NCI-H524 treated with DMSO at 0.1 percent for 48 hours (cell line): ENCODE data around the gene HSPD1.

ENCODE experiments used
- DNase-seq: peaks from one replicate; lab custom pipeline; 2025; lab: John Stamatoyannopoulos, UW

Gene HSPD1

DNA sequence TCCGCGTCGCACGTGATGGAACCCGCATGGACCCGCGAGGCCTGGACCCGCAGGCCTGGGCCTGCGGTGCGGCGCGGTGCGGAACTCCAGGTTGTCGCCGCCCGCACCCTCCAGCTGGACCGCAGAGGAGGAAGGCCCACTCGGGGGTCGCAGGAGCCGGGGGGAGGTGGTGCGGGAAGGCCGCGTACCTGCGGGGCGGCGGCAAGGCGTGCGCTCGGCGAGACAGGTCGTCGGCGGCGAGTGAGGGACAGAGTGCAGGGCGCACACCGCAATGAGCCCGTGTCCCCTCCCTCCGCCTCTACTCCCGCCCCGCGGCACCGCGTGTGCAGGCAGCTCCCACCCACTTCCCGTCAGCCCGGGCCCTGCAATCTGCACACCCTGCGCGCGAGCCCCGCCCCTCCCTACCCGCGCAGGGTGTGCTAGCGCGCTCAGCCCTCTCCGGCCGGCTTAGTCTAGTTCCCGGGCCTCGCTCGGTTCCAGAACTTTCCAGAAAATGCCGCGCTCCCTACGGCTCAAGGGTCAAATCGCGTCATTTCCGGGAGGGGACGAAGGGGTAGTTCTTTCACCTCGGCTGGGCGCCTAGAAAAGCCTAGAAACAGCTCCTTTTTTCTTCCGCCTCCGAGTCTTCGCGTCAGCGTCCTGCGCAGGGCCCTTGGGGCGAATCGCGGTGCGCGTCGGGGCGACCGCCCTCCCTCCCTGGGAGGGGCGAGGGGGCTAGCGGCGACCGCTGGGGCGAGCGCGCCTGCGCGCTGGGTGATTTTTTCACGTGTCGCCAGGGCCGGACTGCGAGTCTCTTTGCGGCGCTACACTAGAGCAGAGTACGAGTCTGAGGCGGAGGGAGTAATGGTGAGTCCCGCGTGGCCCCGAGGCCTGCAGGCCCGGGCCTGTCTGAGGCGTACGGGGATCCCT is at the start of gene HSPD1, which contains the start of gene HSPE1:
Gene HSPD1, minus strand, starts transcription at position 247 of the 909 bp plus-strand sequence. CDS start 992 bp downstream, outside the sequence.
Gene HSPE1, plus strand, starts transcription at position 786 of the 909 bp plus-strand sequence. Its CDS starts 58 bp downstream, at position 844.
- DNase-seq = peak; percentile 92

DNA sequence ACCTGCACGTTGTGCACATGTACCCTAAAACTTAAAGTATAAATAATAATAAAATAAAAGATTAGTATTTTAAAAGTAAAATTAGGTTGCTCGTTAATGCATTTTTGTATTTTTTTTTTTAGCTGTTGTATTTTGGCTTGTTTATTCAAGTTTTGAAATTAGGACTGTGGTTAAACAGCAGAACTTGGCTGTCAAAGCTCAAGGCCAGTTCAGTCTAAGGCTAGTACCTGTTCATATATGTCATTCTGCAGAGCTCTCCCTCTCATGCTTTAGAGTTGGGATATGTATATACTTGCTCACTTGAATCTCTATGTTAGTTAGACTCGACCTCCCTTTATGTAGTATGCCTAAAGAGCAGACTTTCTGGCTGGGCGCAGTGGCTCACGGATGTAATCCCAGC is 48.9 kb upstream of the HSPD1 start:
- no peak for DNase-seq

DNA sequence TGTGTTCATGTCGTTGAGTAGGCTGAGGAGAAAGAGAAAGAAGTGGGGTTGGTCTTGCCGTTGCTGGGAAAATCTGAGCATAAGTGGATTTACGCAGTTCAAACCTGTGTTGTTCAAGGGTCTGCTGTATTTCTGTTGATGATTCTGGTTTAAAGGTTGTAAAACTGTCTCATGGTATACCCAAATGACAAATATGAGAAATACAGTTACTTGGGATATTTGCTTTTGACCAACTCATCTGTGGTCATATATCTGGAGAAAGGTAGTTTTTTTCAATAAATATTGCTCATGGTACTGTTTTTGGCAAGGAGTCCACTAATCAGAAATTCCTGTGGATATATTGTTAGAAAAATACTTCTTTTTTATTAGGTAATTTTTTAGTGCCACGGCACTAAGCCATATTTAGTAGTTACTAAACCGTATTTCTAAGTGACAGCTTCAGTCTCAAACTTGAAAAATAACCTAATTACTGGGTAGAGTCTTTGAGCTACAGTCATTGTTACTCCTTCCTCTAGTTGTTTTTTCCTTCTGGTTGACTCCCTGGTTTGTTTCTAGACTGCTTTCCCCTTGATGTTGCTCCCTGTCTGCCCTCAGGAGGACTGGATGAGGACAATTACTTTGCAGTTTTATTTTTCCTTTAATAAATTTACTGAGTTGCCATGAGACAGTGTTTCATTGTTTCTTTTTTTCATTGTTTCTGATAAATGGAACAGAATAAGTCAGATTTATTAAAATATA is 47.7 kb upstream of the HSPD1 start:
- no peak for DNase-seq

GRCh38 chr2:197543206-197543605 is 43.6 kb upstream of the HSPD1 start:
- DNase-seq = no peak

- DNase-seq = no peak
Observed at GRCh38 chr2:197539734-197540133, 40.1 kb upstream of the HSPD1 start.

GRCh38 chr2:197538412-197538811 is 38.8 kb upstream of the HSPD1 start:
- DNase-seq = no peak

GRCh38 chr2:197517150-197517549 is 17.5 kb upstream of the HSPD1 start:
- DNase-seq = no peak

DNA sequence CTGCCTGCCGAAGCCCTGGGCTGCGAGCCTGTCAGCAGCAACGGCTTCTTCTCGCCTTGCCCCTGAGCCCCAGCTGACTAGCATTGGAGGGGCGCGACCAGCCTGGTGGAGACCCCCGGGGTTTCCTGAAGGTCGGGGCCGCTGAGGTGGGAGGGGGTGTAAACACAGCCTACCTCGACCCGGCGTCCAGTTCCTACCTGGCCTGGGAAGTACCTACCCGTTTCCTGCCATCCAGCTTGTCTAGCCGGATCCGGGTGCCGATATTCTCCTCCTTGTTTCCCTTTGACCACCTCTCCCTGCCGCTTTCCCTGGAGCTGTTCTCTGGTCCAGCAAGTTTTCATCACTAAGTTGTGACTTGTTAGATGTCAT is 16.7 kb upstream of the HSPD1 start:
- DNase-seq = no peak

- peak; percentile 82 for DNase-seq
Observed at GRCh38 chr2:197515739-197516392, 16.2 kb upstream of the HSPD1 start, which contains the start of gene MOB4. Gene MOB4, plus strand, starts transcription at chr2:197516066. Its CDS starts 21 bp downstream, at chr2:197516087.

DNA sequence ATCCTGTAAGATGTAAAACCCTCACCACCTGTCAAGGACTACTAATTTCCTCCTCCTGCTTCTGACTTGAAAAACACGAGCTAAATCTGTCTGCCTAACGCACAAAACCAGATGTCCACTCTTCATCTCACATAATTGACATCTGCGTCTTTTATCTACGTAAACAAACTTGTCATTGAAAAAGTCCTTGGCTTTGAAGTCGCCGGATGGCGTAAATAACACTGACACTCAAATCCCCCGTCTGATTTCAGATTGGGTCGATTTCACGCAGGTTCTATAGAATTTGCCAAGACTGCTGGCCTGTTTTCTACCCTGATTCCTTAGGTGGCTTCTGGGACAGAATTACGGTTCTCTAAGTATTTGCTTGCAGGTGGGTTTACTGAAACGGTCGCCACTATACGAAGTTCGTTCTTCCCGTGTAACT is 15.7 kb upstream of the HSPD1 start:
- peak; percentile 94 for DNase-seq

DNA sequence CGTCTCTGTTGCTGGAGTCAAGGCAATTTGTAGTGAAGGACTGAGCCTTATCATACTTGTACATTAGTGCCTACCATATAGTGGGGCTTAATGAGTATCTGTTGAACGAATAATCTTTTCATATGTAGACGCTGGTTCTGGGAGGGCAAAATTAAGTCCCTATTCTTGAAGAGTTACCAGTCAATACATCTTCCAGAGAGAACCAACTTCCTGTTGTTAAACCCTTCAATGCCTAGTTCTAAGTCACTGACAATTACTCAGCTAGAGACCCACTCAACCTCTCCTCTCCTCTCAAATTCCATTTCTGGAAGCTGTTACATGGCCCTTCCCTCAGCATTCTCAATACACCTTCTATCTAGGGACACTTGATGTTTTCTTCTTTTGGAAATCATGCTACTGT is 15.1 kb upstream of the HSPD1 start:
- DNase-seq = peak; percentile 85

- no peak for DNase-seq
Observed at GRCh38 chr2:197513915-197514314, 14.3 kb upstream of the HSPD1 start.

GRCh38 chr2:197506658-197507057 is 7.0 kb upstream of the HSPD1 start:
- no peak for DNase-seq

DNA sequence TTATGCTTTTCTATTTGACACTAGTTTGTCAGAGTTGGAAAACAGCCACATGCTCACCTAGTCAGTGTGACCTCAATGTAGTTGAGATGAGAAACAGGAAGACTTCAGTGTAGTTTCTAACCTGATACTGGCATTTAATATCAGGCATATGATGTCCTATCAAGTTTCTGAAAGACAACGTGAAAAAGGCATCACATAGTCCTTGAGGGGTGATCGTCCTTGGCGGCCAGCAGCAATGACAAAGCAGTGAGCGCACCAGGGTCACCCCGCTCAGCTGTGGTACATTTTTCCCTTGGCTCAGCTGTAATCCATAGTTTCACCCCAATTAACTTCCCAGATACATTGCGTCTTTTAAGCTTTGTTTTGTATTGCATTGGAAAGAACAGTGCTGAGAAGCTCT is 4.9 kb upstream of the HSPD1 start:
- no peak for DNase-seq

GRCh38 chr2:197504000-197504399 is 4.4 kb upstream of the HSPD1 start:
- no peak for DNase-seq

GRCh38 chr2:197502685-197503084 is 3.0 kb upstream of the HSPD1 start:
- no peak for DNase-seq

DNA sequence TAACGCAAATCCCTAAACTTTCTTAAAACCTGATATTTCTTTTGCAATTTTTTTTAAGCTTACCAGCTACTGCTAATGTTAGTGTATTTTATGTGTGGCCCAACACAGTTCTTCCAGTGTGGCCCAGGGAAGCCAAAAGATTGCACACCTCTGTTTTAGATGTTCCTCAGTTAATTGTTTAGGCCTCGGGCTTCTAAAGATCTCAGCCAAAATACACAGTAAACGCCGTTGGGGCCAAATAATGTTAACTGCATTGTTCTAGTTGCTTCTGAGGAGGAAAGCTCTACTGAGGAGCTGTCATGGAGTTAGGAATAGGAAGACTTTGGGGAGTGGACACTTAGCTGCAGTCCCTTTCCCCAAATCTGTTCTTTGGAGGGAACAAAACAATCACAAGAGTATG is 2.6 kb upstream of the HSPD1 start:
- no peak for DNase-seq

DNA sequence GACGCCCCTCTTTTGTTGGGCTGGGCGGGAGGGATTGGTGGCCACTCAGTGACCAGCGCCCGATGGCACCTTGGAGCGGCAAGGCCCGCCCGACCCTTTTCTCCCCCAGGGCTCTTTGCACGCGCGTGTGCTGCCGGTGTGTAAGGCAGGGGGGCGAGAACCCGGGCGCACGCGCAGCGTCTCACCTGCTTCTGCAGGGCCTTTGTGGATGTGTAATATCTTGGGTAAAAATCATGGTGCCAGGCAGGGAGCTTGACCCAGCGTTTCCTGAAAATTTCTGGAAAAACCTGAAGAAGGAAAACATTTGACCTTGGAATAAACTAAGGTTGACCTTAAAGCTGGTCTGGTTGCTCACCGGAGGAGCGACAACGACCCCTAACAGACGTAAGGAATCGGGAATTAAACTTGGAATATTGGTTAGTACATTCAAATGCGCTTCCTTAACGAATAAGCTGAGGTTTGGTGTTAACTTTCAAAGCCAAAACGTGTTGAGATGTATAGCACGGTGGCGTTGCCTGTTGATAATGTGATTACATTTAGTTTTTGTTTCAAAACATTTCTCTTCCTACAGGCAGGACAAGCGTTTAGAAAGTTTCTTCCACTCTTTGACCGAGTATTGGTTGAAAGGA is 977 bp upstream of the HSPD1 start:
- DNase-seq = no peak

- no peak for DNase-seq
Observed at GRCh38 chr2:197498937-197499593, 575 bp downstream of the HSPD1 start.

DNA sequence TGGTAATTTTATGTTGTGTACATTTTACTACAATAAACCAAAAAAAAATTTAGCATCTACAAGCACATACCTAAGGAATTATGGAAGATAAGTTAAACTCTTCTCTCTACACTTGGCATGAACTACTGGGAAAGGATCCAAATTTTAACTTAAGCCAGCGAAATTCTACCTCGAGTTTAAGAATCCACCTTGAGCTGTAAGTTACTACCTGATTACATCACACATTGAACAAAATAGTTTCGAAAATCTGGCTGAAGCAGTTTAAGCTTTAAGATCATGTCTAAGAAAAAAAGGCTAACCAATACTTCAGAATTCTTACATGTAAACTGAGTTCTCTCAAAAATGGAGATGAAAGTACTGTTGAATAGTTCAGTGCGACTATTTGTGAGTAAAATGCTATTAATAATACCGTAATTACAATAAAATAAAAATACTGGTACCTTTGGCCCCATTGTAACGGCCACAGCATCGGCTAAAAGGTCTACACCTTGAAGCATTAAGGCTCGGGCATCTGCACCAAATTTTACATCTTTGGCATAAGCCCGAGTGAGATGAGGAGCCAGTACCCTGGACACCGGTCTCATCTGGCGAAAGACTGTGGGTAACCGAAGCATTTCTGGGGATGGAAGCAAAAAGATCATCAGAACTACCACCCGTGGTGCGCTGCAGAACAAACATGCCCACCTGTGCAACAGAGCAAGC is 1.3 kb downstream of the HSPD1 start:
- no peak for DNase-seq

- DNase-seq = no peak
Observed at GRCh38 chr2:197497326-197497725, 2.3 kb downstream of the HSPD1 start.
